OCI-LY1 (cell line): ENCODE data around the gene TOX2.

Source experiments
- H2AFZ ChIP-seq: fragments of 200-600 bp; sonication (generic), shearing (Covaris generic); 2 replicates; pipeline ENCODE4 v1.6.0; 2014; ENCODE audit warnings: antibody characterized with exemption, mild to moderate bottlenecking, low read length
- H3F3A ChIP-seq: fragments of 200-600 bp; sonication (generic), shearing (Covaris generic); 2 replicates; pipeline ENCODE4 v1.6.0; 2014; ENCODE audit warnings: mild to moderate bottlenecking, antibody characterized with exemption, low read length, moderate library complexity; ENCODE audit not compliant: insufficient read depth
- H3K27ac ChIP-seq: fragments of 200-600 bp; sonication (generic); 2 replicates; pipeline ENCODE4 v1.5.1; 2014; ENCODE audit warnings: low read length, mixed run types, mild to moderate bottlenecking, low read depth; ENCODE audit not compliant: poor library complexity, severe bottlenecking
- H3K27me3 ChIP-seq: fragments of 200-600 bp; sonication (generic); 2 replicates; pipeline ENCODE4 v1.6.0; 2014; ENCODE audit warnings: antibody characterized with exemption, mild to moderate bottlenecking, low read length, moderate library complexity; ENCODE audit not compliant: insufficient read depth
- H3K36me3 ChIP-seq: fragments of 200-600 bp; sonication (generic); 2 replicates; pipeline ENCODE4 v1.6.1; 2014; ENCODE audit warnings: mild to moderate bottlenecking, antibody characterized with exemption, low read length, moderate library complexity, mixed read lengths; ENCODE audit not compliant: insufficient read depth
- H3K4me1 ChIP-seq: fragments of 200-600 bp; sonication (generic); 2 replicates; pipeline ENCODE4 v1.5.1; 2014; ENCODE audit warnings: mild to moderate bottlenecking, low read length, moderate library complexity; ENCODE audit not compliant: insufficient read depth, severe bottlenecking
- H3K4me2 ChIP-seq: fragments of 200-600 bp; sonication (generic), shearing (Covaris generic); 2 replicates; pipeline ENCODE4 v1.6.1; 2014; ENCODE audit warnings: low read length
- H3K4me3 ChIP-seq: fragments of 200-600 bp; sonication (generic); 2 replicates; pipeline ENCODE4 v1.5.1; 2014; ENCODE audit warnings: low read length, low read depth, mild to moderate bottlenecking, mixed read lengths; ENCODE audit not compliant: poor library complexity, severe bottlenecking
- H3K79me2 ChIP-seq: fragments of 200-600 bp; shearing (Covaris generic); 2 replicates; pipeline ENCODE4 v1.6.1; 2016; ENCODE audit warnings: mixed run types, low read length, mixed read lengths; ENCODE audit not compliant: insufficient read depth
- H3K9ac ChIP-seq: fragments of 200-600 bp; sonication (generic), shearing (Covaris generic); 2 replicates; pipeline ENCODE4 v1.6.1; 2014; ENCODE audit warnings: mild to moderate bottlenecking, low read length, mixed read lengths
- H3K9me2 ChIP-seq: fragments of 200-600 bp; sonication (generic), shearing (Covaris generic); 2 replicates; pipeline ENCODE4 v1.6.1; 2014; ENCODE audit warnings: low read depth, mild to moderate bottlenecking, low read length, mixed read lengths
- H3K9me3 ChIP-seq: fragments of 200-600 bp; shearing (Covaris generic); 2 replicates; pipeline ENCODE4 v1.6.1; 2014; ENCODE audit warnings: low read length, mixed read lengths
- H4K20me1 ChIP-seq: fragments of 200-600 bp; sonication (generic), shearing (Covaris generic); 2 replicates; pipeline ENCODE4 v1.6.0; 2016; ENCODE audit warnings: mild to moderate bottlenecking, low read length; ENCODE audit not compliant: insufficient read depth
- EZH2 ChIP-seq: fragments of 200-600 bp; sonication (generic), shearing (Covaris generic); IDR thresholded peaks from 2 replicates; pipeline ENCODE4 v1.8.0; 2017; ENCODE audit warnings: borderline replicate concordance, mixed run types, mild to moderate bottlenecking, antibody characterized with exemption, low read length, moderate library complexity, mixed read lengths
- TF ChIP-seq, protein P1 (sequence below): fragments of 200-600 bp; sonication (generic), shearing (Covaris generic); IDR thresholded peaks from 2 replicates; pipeline ENCODE4 v1.5.1; 2017; ENCODE audit warnings: mild to moderate bottlenecking, antibody characterized with exemption, low read length, moderate library complexity, mixed read lengths

TOX2 gene

DNA sequence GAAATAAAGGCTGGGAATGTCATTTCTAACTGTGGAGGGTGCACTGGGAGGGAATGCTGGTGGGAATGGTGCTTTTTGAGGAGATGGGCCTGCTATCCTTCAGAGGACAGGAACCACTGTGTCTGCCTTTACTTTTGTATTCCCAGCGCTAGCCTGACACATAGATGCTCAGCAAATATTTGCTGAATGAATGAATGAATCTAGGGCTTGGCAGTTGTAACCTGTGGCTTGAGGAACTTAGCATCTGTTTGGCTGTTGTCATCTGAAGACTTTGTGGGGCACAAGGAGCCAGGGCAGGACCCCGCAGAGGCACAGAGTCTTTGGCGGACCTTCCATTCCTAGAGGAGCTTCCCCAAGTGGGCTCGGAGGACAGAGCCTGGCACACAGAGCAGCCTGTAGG, 6.1 kb downstream of the TOX2 start:
- Histone ChIP-seq H3K4me2 (no peak overlapping the region), H3K4me3 (no peak overlapping the region), H3K27me3 (no peaks in the 10 kb centered on the region), H2AFZ (no peak overlapping the region), H3K27ac (no peak overlapping the region), H3K9me2 (no peaks in the 10 kb centered on the region), H4K20me1 (no peaks in the 10 kb centered on the region), H3K36me3 (no peaks in the 10 kb centered on the region), H3K79me2 (no peaks in the 10 kb centered on the region), H3K4me1 (peaks cover 1% of the 10 kb centered on the region), H3F3A (no peaks in the 10 kb centered on the region), H3K9me3 (no peaks in the 10 kb centered on the region), H3K9ac (no peak overlapping the region)
- no peak for TF ChIP-seq EZH2
- TF ChIP-seq, protein P1, sequence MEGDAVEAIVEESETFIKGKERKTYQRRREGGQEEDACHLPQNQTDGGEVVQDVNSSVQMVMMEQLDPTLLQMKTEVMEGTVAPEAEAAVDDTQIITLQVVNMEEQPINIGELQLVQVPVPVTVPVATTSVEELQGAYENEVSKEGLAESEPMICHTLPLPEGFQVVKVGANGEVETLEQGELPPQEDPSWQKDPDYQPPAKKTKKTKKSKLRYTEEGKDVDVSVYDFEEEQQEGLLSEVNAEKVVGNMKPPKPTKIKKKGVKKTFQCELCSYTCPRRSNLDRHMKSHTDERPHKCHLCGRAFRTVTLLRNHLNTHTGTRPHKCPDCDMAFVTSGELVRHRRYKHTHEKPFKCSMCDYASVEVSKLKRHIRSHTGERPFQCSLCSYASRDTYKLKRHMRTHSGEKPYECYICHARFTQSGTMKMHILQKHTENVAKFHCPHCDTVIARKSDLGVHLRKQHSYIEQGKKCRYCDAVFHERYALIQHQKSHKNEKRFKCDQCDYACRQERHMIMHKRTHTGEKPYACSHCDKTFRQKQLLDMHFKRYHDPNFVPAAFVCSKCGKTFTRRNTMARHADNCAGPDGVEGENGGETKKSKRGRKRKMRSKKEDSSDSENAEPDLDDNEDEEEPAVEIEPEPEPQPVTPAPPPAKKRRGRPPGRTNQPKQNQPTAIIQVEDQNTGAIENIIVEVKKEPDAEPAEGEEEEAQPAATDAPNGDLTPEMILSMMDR: no peak

DNA sequence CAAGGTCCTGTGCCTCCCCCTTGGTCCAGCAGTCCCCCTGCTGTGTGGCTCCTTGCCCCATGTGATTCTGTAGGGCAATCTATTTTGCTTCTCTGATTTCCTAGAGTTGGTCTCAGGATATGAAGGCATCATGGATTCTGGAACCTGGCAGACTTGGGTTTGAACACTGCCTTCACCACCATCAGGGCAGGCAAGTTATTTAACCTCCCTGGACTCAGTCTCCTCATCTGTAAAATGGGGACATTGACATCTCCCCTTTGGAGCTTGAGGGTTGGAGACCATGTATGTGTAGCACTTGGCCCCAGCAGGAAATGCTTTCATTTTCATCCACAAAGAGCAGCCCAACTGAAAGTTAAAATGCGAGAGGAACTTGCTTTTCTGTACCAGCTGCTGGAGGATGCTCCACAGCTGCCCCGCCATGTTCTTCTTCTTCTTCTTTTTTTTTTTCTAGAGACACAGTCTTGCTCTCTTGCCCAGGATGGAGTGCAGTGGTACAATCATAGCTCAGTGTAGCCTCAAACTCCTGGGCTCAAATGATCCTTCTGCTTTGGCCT, 6.7 kb downstream of the TOX2 start:
- Histone ChIP-seq H3K4me2 (no peak overlapping the region), H3K9ac (no peak overlapping the region), H3K4me1 (no peaks in the 10 kb centered on the region), H3K27ac (no peak overlapping the region), H4K20me1 (no peaks in the 10 kb centered on the region), H3K79me2 (no peaks in the 10 kb centered on the region), H3K27me3 (no peaks in the 10 kb centered on the region), H3K4me3 (no peak overlapping the region), H3K36me3 (no peaks in the 10 kb centered on the region), H2AFZ (no peak overlapping the region), H3K9me2 (no peaks in the 10 kb centered on the region), H3F3A (no peaks in the 10 kb centered on the region), H3K9me3 (no peaks in the 10 kb centered on the region)
- no peak for TF ChIP-seq EZH2
- TF ChIP-seq, protein P1: no peak

DNA sequence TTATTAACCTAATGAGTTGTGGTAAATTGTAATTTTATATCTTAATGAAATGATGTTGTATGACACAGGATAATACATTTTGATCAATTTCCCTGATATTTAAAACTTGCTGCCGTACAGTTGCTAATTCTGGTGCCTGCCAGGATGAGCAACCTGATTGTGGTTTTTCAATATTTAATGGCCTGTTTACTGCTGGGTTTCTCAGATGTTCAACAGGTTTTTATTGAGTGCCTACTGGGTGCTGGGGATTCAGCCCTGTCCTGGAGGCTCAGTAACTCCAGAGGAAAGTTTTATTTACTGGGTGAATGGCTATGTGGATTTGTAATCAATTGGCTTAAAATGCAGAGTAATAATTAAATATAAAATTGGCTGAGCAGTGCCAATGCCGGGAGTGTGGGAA, 8.0 kb downstream of the TOX2 start:
- no peak overlapping the region for H3K9ac ChIP-seq
- no peak overlapping the region for H3K4me3 ChIP-seq
- no peaks in the 10 kb centered on the region for H3F3A ChIP-seq
- H3K27ac ChIP-seq: no peak overlapping the region
- H3K36me3 ChIP-seq: no peaks in the 10 kb centered on the region
- no peaks in the 10 kb centered on the region for H3K9me2 ChIP-seq
- no peak overlapping the region for H3K4me2 ChIP-seq
- no peaks in the 10 kb centered on the region for H3K27me3 ChIP-seq
- H3K79me2 ChIP-seq: no peaks in the 10 kb centered on the region
- TF ChIP-seq EZH2: no peak
- TF ChIP-seq, protein P1: no peak
- no peaks in the 10 kb centered on the region for H3K4me1 ChIP-seq
- H2AFZ ChIP-seq: no peak overlapping the region
- no peaks in the 10 kb centered on the region for H4K20me1 ChIP-seq
- no peaks in the 10 kb centered on the region for H3K9me3 ChIP-seq
